H1 (cell line): Measurements from ENCODE around the gene CYTH1. TPM values are rescaled to one million over a fixed set of nuclear protein-coding genes. Genes with fewer than 3 reads are reported as not detected.

Experiments
- CHD7 ChIP-seq: fragments of 300-600 bp; sonication (generic); IDR thresholded peaks from 2 replicates; pipeline ENCODE4 v1.7.1; 2012; ENCODE audit warnings: low read length, moderate library complexity, mild to moderate bottlenecking, inconsistent platforms; ENCODE audit not compliant: insufficient replicate concordance
- GABPA ChIP-seq: IDR thresholded peaks from 2 replicates; pipeline ENCODE4 v1.6.1; 2011; ENCODE audit warnings: mild to moderate bottlenecking, low read length, moderate library complexity, borderline replicate concordance; ENCODE audit not compliant: insufficient read depth
- polyA plus RNA-seq, 7 experiments: library from polyadenylated mRNA; depleted of rRNA in 3 of 7; stranded (reverse) in 5 of 7; unstranded in 2 of 7; fragments of >200 nt in 5 of 7; fragments of 200-250 nt in 2 of 7; gene quantifications; 1 replicate in 5 of 7; 2 replicates in 1 of 7; 4 replicates in 1 of 7; pipeline versions ENCODE4 v1.2.1 to v1.2.3, GENCODE V29; 2011 to 2013; ENCODE audit warnings: missing spikeins in 2 of 7, mixed read lengths in 2 of 7
- total RNA-seq: library from RNA; stranded (reverse); fragmentation: NEBNext Ultra II Directional; extraction: Animal tissue kit (Norgen Biotek cat#: 25700); gene quantifications from 2 replicates; pipeline ENCODE4 v1.2.1, GENCODE V29; 2021

Gene CYTH1
- total and polyA plus RNA-seq, 2 of the 8 experiments (the other 6 are each of a cell fraction or from before 2014, with no cell fraction given) = 12.8 to 14.8 TPM

GRCh38 chr17:78706271-78706915, 75.7 kb downstream of the CYTH1 start (continued):
- TF ChIP-seq CHD7 (no peak), GABPA (no peak)
